HG02610 (cell line): Measurements from ENCODE around the gene TCTA.
A peak's percentile ranks its signal among the peaks of the same experiment; 100 is the strongest.
"Not testable (repeated sequence)": the region's sequence is repeated elsewhere in the genome, so short reads cannot be mapped to it uniquely, and the experiment has no call there.

ENCODE experiments used
- ATAC-seq: cut with Tn5 transposase; IDR thresholded peaks from one replicate; pipeline ENCODE4 v1.9.1; 2021; ENCODE audit warnings: mild to moderate bottlenecking, moderate library complexity; ENCODE audit not compliant: unreplicated experiment

Gene TCTA

GRCh38 chr3:49411968-49412631 lies at the start of gene TCTA, which contains the start of gene RHOA:
Gene TCTA, plus strand, starts transcription at chr3:49412423. Its CDS starts 4 bp downstream, at chr3:49412427.
Gene RHOA, minus strand, starts transcription at chr3:49411976. Its CDS starts 36,387 bp downstream, at chr3:49375589.
- peak; percentile 80 for ATAC-seq

GRCh38 chr3:49362561-49362960 lies 49.7 kb upstream of the TCTA start:
- no peak for ATAC-seq

- ATAC-seq: no peak
Measured at GRCh38 chr3:49370585-49371290, 41.5 kb upstream of the TCTA start.

GRCh38 chr3:49371946-49372345 lies 40.3 kb upstream of the TCTA start:
- ATAC-seq: no peak

GRCh38 chr3:49377483-49377882 lies 34.7 kb upstream of the TCTA start:
- no peak for ATAC-seq

- ATAC-seq: no peak
Measured at GRCh38 chr3:49378249-49378895, 33.9 kb upstream of the TCTA start.

- ATAC-seq: no peak
Measured at GRCh38 chr3:49383387-49383786, 28.8 kb upstream of the TCTA start.

GRCh38 chr3:49385617-49386016 lies 26.6 kb upstream of the TCTA start:
- ATAC-seq: no peak

GRCh38 chr3:49386056-49386756 lies 26.0 kb upstream of the TCTA start:
- ATAC-seq: no peak

- no peak for ATAC-seq
Measured at GRCh38 chr3:49387721-49388120, 24.5 kb upstream of the TCTA start.

- no peak for ATAC-seq
Measured at GRCh38 chr3:49388289-49388820, 23.9 kb upstream of the TCTA start.

- no peak for ATAC-seq
Measured at GRCh38 chr3:49389297-49389696, 22.9 kb upstream of the TCTA start.

GRCh38 chr3:49391310-49391709 lies 20.9 kb upstream of the TCTA start:
- ATAC-seq: not testable (repeated sequence)

GRCh38 chr3:49397470-49397869 lies 14.8 kb upstream of the TCTA start:
- no peak for ATAC-seq

- ATAC-seq: no peak
Measured at GRCh38 chr3:49399461-49399860, 12.8 kb upstream of the TCTA start.

- no peak for ATAC-seq
Measured at GRCh38 chr3:49401766-49402165, 10.5 kb upstream of the TCTA start.

- ATAC-seq: no peak
Measured at GRCh38 chr3:49403891-49404290, 8.3 kb upstream of the TCTA start.

- not testable (repeated sequence) for ATAC-seq
Measured at GRCh38 chr3:49405570-49405969, 6.7 kb upstream of the TCTA start.

- ATAC-seq: no peak
Measured at GRCh38 chr3:49406571-49407565, 5.4 kb upstream of the TCTA start.
